Measurements from ENCODE around the gene KIAA0753. TPM values are rescaled to one million over a fixed set of nuclear protein-coding genes. Genes with fewer than 3 reads are reported as not detected.

KIAA0753 gene
- total and polyA plus RNA-seq, 10 of the 15 experiments (the other 5 are each of a cell fraction or from before 2014, with no cell fraction given): 2.2 to 15.2 (median 7.7) TPM

DNA sequence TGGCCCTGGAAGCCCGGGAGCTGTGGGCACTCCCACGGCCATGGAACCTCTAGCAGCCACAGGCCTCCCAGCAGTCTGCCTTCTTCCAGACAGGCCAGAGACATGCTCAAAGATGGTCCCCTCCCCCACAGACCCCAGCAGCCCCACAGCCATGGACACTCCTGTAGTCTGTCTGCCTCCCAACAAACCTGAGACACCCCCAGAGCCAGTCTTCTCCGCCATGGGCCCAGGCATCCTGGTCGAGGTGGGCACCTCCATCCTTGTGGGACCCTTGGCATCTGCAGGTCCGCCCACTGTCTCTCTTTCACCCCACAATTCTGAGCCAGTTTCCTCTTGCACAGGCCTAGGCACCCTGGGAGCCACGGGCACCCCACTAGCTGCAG, 3.1 kb downstream of the KIAA0753 start (continued):
- TF ChIP-seq ZBTB11 (CRISPR knock-in tag; IDR thresholded peaks at IDR 0.05) (no peak), SRF (IDR thresholded peaks at IDR 0.05; ENCODE audit: low read depth in 2 of 2, low read length in 2 of 2) (no peak), CREM (IDR thresholded peaks at IDR 0.05; ENCODE audit: low read depth) (no peak), ZNF24 (IDR thresholded peaks at IDR 0.05) (no peak), POU2F2 (IDR thresholded peaks at IDR 0.05; ENCODE audit: borderline replicate concordance, low read depth, low read length) (no peak), LARP7 (IDR thresholded peaks at IDR 0.05) (no peak), FOXK2 (IDR thresholded peaks at IDR 0.05) (no peak), CHD4 (IDR thresholded peaks at IDR 0.05) (no peak), RCOR1 (conservative IDR thresholded peaks at IDR 0.05; ENCODE audit: low read depth, low read length) (no peak)

DNA sequence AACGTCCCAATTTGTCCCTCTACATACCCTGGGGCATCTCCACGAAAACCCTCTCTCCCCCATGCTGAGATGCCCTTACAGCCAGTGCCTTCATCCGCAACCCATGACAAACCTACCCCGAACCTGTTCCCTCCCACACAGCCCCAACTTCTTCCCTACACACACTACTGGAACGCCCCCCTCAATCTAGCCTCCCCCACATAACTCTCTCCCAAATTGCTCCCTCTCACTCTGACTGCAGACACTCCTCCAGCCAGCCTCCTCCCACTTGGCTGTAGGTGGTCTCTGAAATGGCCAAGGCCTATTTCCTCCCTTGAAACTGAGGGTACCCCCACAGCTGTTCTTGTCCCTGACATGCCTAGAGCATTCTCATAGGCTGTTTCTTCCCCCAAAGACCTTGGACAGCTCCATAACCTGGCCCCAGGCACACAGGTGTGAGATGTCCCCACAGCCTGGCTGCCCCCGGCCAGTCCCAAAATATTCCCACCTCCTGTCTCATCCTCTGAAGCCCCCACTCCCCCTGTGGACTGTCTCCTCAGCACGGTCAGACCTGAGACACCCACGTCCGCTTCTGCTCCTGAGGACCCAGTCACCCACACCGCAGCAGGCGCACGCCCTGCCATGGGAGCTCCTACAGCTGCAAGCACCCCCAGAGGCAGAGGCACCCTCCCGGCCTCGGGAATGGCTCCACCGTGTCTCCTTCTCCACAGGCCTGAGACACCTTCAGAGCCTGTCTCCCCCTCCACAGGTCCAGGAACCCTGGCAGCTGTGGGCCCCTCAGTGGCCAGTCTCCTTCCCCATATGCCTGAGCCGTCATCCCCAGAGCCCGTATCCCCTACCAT, 3.7 kb downstream of the KIAA0753 start:
- TF ChIP-seq POLR2A (IDR thresholded peaks at IDR 0.05; ENCODE audit: low read depth, low read length): no peak
- TF ChIP-seq ZNF622 (IDR thresholded peaks at IDR 0.05): no peak
- TF ChIP-seq REST (IDR thresholded peaks at IDR 0.05; ENCODE audit: low read depth, low read length): peak; percentile 52; the same call in 1 of the 2 replicates
- Histone ChIP-seq H2AFZ (ENCODE audit: control insufficient read depth, low read depth, low read length) (no peak overlapping the region), H3K79me2 (ENCODE audit: control insufficient read depth, insufficient read depth, low read length) (peaks cover 29% of the 10 kb centered on the region), H3K27me3 (replicated peaks in 1 of 2; ENCODE audit: control insufficient read depth in 2 of 2, insufficient read depth in 2 of 2, low read length in 1 of 2) (no peaks in the 10 kb centered on the region), H3K36me3 (ENCODE audit: control insufficient read depth in 2 of 2, insufficient read depth in 2 of 2, low read length in 1 of 2) (peaks cover 0 to 8% of the 10 kb centered on the region in 2 experiments; a peak in 1 of 4 replicates), H3K27ac (ENCODE audit: control insufficient read depth, insufficient read depth) (no peak overlapping the region), H3K4me3 (no peak overlapping the region), H3K9me3 (replicated peaks; ENCODE audit: control insufficient read depth, insufficient read depth, low read length) (no peaks in the 10 kb centered on the region; the same call in 2 of the 3 replicates), H3K4me1 (ENCODE audit: control insufficient read depth, insufficient read depth, low read length) (peaks cover 11% of the 10 kb centered on the region; the same call in 1 of the 2 replicates), H3K4me2 (ENCODE audit: control insufficient read depth, insufficient read depth) (no peak overlapping the region), H4K20me1 (ENCODE audit: control insufficient read depth, insufficient read depth) (no peaks in the 10 kb centered on the region), H3K9ac (ENCODE audit: control insufficient read depth, insufficient read depth, low read length) (no peak overlapping the region)
- SMC1A ChIA-PET (ENCODE audit: uncharacterized antibody, unreplicated experiment): no interaction called here
- BruUV-seq (replicated peaks): no TSS peak
- POLR2A ChIA-PET: no interaction called here
- ATAC-seq: no peak
- intact Hi-C loops (cut with micrococcal nuclease; ENCODE audit: unreplicated experiment) (no loop called here), in situ Hi-C loops (cut with MboI) (no loop called here)
- RAD21 ChIA-PET (ENCODE audit: unreplicated experiment): no interaction called here
- CTCF ChIA-PET: interaction anchor here (0.6 kb wide), 1 partner anchor 163 kb away, joined by 3 read pairs; no protein-coding TSS in a partner anchor
- WGBS (ENCODE audit: insufficient coverage, insufficient replicate concordance, low lambda C conversion rate, missing lambda C conversion rate): 90% methylated on average over 17 of the region's 17 CpGs
- no peak for FAIRE-seq
- no peak for DNase-seq (ENCODE audit: low read depth, low spot score)
